Fibroblast of pulmonary artery (primary cell): ENCODE data around the gene PSTK.
A peak's percentile ranks its signal among the peaks of the same experiment; 100 is the strongest.

ENCODE experiments used
- DNase-seq: peaks from one replicate; pipeline ENCODE4 v3.0.0-alpha.2; 2010; ENCODE audit warnings: low read depth
- H3K4me3 ChIP-seq: replicated peaks from 2 replicates; pipeline ENCODE4 v1.5.1; 2011; ENCODE audit warnings: low read depth, mild to moderate bottlenecking, control low read depth, low read length, moderate library complexity
- TF ChIP-seq, protein P1 (sequence below): IDR thresholded peaks from 2 replicates; pipeline ENCODE4 v1.5.1; 2011; ENCODE audit warnings: mild to moderate bottlenecking, control low read depth, low read length, inconsistent platforms; ENCODE audit errors: missing control alignments

The PSTK gene

GRCh38 chr10:122974023-122974422, 6.2 kb upstream of the PSTK start:
- H3K4me3 ChIP-seq, result no peak overlapping the region
- TF ChIP-seq, protein P1, sequence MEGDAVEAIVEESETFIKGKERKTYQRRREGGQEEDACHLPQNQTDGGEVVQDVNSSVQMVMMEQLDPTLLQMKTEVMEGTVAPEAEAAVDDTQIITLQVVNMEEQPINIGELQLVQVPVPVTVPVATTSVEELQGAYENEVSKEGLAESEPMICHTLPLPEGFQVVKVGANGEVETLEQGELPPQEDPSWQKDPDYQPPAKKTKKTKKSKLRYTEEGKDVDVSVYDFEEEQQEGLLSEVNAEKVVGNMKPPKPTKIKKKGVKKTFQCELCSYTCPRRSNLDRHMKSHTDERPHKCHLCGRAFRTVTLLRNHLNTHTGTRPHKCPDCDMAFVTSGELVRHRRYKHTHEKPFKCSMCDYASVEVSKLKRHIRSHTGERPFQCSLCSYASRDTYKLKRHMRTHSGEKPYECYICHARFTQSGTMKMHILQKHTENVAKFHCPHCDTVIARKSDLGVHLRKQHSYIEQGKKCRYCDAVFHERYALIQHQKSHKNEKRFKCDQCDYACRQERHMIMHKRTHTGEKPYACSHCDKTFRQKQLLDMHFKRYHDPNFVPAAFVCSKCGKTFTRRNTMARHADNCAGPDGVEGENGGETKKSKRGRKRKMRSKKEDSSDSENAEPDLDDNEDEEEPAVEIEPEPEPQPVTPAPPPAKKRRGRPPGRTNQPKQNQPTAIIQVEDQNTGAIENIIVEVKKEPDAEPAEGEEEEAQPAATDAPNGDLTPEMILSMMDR, result no peak
- no peak for DNase-seq

- DNase-seq, result no peak
- H3K4me3 ChIP-seq, result no peak overlapping the region
- TF ChIP-seq, protein P1, result no peak
Measured at GRCh38 chr10:122974543-122975064, 5.6 kb upstream of the PSTK start.

DNA sequence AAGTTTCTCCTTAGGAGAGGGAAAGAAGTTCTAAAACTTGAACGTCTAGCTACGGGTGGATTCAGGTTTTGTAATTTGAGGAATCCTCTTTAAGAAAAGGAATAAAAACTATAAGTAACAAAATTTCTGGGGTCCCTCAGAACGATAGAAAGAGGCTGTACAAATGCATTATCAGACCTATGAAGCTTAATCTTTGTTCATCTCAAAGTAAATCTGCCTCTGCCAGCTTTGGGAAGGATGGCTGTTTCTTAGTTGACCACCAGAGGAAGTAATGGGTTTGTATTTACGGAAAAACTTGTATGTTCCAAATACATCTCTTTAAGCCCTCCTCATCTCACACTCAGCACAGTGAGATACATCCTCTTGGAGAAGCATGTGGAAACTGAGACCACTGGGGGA, 864 bp downstream of the PSTK start:
- TF ChIP-seq, protein P1, result peak; percentile 53
- peak overlapping the region; percentile 74 for H3K4me3 ChIP-seq
- peak; percentile 60 for DNase-seq

DNA sequence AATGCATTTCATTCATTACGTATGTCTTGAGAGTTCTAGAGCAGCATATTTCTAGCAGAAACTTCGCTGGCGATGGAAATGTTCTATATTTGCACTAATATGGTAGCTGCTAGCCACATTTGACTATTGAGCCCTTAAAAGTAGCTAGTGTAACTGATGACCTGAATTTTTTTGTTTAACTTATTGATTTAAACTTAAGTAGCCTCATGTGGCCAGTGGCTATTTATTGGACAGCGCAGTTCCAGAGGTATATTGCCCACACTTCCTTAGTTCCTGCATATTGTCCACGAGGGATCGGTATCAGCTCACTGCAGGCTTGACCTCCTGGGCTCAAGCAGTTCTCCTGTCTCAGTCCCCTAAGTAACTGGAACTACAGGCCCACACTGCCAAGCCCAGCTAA, 3.7 kb downstream of the PSTK start:
- TF ChIP-seq, protein P1, result no peak
- DNase-seq, result no peak
- no peak overlapping the region for H3K4me3 ChIP-seq

- no peak for DNase-seq
- H3K4me3 ChIP-seq, result no peak overlapping the region
- TF ChIP-seq, protein P1, result no peak
Measured at GRCh38 chr10:122984708-122985107, 4.5 kb downstream of the PSTK start.

- TF ChIP-seq, protein P1, result no peak
- no peak overlapping the region for H3K4me3 ChIP-seq
- no peak for DNase-seq
Measured at GRCh38 chr10:122986335-122986734, 6.1 kb downstream of the PSTK start.

- TF ChIP-seq, protein P1, result no peak
- no peak for DNase-seq
- H3K4me3 ChIP-seq, result no peak overlapping the region
Measured at GRCh38 chr10:122988501-122988900, 8.3 kb downstream of the PSTK start.
